Islet precursor cell (in vitro differentiated cells): ENCODE measurements around the gene ABCD4.
"Not testable (repeated sequence)": the region's sequence is repeated elsewhere in the genome, so short reads cannot be mapped to it uniquely, and the experiment has no call there.

Experiments
- DNase-seq: peaks from one replicate; pipeline ENCODE4 v3.0.0-alpha.2; 2018

ABCD4 gene

DNA sequence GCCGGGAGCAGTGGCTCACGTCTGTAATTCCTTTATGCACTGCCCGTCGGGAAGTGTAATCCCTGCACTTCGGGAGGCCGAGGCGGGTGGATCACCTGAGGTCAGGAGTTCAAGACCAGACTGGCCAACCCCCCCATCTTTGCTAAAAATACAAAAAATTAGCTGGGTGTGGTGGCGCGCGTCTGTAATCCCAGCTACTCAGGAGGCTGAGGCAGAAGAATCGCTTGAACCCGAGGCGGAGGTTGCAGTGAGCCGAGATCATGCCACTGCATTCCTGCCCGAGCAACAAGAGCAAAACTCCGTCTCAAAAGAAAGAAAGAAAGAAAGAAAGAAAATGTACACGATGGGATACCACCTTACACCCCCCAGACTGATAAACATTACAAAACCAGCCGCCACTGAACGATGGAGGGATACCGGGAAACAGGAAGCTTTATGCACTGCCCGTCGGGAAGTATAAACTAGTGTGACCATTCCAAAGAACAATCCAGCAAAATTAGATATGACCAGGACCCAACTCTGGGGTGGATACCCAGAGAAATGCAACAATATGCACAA lies 1.1 kb downstream of the ABCD4 start:
- no peak for DNase-seq

DNA sequence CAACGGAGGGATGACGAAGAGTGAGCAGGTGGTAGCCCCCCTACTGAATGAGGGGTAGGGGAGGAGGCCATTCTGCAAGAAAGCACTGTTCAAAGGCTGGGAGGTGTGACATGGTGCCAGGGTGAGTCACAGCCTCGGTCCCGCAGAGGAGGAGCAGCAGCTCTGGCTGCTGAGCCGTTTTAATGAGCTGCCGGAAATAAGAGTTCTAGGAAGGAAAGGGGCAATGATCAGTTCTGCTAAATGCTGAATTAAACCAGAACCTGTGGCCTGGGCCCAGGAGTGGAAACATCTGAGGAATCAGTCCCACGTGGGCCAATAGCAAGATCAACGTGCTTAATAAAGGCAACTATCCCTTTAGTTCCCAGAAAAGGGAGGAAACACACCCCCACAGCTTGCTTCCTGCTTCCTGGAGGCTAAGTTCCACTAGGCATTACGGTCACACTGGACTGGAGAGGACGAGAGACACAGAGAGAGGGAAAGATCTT lies 3.6 kb downstream of the ABCD4 start:
- no peak for DNase-seq

DNA sequence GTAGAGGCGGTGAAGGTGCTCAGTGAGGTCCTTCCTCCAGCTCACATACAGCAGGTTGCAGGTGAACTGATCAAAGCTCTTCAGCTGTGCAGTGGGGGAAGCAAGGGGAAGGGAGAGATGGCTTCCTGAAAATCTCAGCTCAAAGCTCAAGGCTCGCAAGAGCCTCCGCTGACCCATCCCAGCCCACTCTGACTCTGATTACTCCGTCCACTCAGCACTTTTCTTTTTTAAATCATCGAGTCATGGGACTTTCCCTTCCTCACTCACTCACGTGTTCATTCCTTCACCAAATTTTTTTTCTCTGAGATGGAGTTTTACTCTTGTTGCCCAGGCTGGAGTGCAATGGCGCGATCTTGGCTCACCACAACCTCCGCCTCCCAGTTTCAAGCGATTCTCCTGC lies 4.7 kb downstream of the ABCD4 start:
- no peak for DNase-seq

- no peak for DNase-seq
These were observed 6.7 kb downstream of the ABCD4 start for GRCh38 chr14:74296037-74296467.

DNA sequence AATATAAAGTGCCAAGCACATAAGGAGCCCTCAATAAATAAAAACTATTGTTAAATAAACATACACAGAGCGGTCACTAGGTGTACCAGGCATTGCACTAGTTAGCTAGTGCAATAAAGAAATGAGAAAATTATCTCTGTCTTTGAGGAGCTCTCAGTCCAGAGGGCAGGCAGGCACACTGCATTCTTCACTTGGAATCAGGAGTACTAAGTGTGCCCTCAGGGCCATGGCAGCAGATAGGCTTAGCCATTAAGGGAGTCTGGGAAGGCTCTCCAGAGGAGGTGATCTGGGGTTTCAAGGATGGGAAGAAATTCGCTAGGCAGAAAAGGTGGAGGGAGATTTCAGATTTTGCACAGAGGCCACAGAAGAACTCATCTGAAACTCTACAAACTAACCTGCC lies 9.1 kb downstream of the ABCD4 start:
- peak; percentile 90 for DNase-seq

DNA sequence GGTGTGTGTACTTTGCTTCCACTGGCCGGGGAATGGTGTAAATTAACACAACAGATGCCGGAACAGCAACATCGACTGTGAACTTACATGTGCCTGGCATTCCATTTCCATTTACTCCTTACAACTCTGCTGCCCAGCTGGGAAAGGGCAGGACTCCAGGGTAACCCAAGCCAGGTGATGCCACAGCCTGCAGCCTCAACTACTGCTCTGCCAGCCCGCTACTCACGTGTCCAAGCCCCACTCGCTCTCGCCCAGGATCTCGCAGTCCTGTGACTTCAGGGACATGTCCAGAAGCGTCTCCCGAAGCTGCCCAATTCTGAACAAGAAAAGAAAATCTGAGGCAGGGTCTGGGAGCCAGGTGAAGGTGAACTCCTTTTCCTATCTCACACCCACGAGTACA lies 10.7 kb downstream of the ABCD4 start:
- DNase-seq = no peak

GRCh38 chr14:74290415-74290814 lies 12.3 kb downstream of the ABCD4 start:
- DNase-seq = no peak

- no peak for DNase-seq
These were observed 12.9 kb downstream of the ABCD4 start for GRCh38 chr14:74289801-74290200.

DNA sequence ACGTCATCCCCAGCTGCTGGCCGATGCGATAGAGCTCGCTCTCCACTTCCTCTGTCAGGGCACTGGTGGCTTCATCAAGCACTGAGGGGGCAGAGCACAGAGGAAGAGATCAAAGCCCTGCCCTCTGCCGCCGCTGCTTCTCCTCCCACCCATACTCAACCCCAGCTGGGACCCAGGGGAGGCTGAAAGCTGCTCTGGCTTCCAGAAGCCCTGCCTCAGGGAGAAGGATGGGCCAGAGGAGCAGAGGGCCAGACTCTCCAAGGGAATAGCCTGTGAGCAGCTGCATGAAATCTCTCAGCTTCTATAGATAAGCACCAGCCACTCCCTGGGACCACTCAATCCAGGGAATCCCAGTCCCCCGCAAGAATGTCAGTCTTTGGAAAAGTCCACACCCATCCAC lies 16.0 kb downstream of the ABCD4 start:
- DNase-seq = no peak

DNA sequence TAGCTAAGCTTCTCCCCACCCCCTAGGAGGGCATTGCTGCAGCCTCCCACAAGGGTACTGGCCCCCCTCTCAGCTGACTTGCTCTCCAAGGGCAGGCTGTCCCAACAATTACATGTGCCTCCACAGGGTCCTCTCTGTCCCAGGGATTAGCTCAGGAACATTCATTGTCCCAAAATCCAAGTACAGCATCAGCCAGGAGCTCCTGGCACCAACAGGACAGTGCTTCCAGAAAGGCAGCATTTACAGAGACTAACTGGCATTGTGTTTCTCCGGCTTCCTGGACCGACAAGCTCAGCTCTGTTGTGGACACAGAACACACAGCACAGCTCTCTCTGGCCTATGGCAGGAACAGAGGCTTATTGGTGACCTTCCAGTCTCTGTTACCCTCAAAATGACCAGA lies 21.7 kb downstream of the ABCD4 start:
- DNase-seq = no peak

GRCh38 chr14:74278080-74278479 lies 24.7 kb downstream of the ABCD4 start:
- no peak for DNase-seq

- DNase-seq = no peak
These were observed 27.4 kb downstream of the ABCD4 start for GRCh38 chr14:74275241-74275841.

DNA sequence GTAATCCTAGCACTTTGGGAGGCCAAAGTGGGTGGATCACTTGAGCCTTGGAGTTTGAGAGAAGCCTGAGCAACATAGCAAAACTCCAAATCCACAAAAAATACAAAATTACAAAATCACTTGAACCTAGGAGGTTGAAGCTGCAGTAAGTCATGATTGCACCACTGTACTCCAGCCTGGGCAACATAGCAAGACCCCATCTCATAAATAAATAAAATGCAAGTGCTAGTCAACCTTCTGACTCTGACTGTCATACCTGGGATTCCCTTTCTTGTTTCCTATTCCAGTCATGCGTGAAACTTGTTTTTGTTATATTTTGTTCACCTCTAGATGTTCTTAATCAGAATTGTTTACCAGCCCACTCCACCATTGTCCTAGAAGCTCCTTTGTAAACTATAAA lies 31.4 kb downstream of the ABCD4 start:
- no peak for DNase-seq

DNA sequence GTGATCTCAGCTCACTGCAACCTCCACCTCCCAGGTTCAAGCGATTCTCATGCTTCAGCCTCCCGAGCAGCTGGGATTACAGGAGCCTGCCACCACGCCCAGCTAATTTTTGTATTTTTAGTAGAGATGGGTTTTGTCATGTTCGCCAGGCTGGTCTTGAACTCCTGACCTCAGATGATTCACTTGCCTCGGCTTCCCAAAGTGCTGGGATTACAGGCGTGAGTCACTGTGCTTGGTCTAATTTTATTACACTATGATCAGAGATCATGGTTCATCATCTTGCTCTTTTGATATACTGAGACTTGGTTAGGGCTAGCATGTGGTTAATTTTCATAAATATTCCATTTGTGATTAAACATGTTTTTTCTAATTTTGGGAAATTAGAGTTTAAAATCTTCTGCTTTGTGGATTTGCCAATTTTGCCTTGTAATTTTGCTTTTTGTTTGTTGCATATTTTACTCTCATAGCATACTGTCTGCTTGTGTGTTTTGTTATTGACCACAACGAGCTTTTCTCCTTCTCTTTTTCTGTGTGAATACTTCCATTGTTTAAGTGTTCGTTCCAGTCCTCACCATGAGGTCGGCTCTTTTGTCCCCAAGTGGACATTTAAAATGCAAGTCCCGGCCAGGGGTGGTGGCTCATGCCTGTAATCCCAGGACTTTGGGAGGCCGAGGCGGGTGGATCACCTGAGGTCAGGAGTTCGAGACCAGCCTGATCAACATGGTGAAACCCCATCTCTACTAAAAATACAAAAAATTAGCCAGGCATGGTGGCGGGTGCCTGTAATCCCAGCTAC lies 32.2 kb downstream of the ABCD4 start:
- not testable (repeated sequence) for DNase-seq

DNA sequence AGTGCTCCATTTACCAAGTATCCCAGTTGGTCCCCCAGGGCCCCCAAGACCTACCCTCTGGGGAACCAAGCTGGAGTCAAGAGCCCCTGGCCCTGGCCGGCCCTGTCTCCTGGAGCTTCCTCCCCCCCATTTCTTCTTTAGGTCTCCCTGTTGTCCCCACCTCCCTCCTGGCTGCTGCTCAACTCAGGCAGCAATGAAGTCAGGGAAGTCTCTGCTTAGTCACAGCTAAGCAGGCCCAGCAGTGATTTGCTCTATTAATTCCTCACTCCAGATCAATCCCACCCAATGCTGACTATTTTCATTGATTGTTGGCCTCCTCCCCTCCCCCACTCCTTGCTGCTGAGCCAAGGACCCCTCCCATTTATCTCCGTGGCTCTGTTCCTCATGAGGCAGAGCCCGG lies 35.1 kb downstream of the ABCD4 start:
- no peak for DNase-seq

GRCh38 chr14:74265301-74265965 lies 37.3 kb downstream of the ABCD4 start:
- DNase-seq = no peak

DNA sequence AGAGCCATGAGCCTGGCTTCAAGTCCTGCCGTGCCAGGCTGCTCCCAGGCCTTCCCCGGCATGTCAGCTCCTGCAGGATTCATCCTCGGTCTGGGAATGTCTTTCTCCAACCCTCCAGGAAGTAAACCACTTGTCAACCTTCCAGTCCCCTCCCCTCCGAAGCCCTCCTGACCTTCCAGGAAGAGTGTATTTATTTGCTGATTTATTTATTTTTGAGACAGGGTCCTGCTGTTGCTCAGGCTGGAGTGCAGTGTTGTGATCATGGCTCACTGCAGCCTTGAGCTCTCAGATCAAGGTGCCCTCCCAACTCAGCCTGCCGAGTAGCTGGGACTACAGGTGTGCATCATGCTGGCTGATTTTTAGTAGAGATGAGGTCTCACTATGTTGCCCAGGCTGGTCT lies 38.8 kb downstream of the ABCD4 start:
- no peak for DNase-seq

DNA sequence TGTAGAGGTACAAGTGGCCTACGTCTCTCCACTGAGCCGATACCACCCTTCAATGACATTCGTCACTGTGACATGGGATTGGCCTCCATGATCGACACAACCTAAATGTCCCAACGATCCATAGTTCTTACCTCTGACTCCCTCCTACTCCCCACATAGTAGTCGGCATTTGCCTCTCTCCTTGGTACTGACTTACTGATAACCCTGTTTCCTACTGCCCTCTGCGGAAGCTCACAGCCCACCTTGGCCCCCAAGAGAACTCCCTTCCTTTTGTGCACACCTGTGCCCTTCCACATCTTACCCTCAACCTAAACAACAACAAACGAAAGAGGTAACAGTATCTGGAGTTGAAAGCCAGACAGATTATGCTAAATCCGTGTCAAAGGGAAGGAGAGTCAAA lies 39.6 kb downstream of the ABCD4 start:
- no peak for DNase-seq

DNA sequence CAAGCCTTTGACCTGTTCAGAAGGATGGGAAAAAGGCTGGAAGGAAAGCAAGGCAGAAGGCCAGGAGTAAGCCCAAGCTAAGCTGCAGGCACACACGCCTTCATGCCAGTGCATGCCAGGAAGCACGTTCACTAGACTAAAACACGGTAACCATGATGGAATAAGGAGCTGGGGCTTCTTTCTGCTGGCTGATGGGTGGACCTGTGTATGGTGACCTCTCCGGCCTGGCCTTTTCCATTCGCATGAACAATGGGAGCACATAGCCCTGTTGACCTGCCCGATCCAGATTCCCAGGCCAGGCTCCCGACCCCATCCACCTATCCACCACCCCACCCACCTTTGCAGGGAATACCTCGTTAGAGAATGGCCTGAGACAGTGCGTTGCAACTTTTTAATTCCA lies 40.7 kb downstream of the ABCD4 start:
- no peak for DNase-seq

DNA sequence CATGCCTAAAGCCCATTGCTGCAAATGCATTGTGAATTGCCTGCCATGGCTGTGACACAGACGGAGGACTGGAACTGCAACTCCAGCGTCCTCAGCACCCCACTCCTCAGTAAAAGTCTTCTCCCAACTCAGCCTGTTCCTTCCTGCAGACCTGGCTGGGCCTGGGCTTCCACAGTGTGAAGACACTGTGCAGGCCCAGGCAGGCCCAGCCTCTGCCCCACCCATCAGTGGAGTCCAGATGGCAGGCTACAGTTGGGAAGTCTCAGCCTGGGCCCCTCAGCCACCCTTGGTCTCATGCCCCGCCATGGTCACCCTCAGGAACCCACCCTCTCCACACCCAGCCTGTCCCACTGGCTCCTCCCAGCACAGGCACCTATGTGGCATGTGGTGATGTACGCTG lies 41.4 kb downstream of the ABCD4 start:
- no peak for DNase-seq

- DNase-seq = no peak
These were observed 42.1 kb downstream of the ABCD4 start for GRCh38 chr14:74260525-74261233.

GRCh38 chr14:74259513-74259912 lies 43.2 kb downstream of the ABCD4 start:
- DNase-seq = no peak

DNA sequence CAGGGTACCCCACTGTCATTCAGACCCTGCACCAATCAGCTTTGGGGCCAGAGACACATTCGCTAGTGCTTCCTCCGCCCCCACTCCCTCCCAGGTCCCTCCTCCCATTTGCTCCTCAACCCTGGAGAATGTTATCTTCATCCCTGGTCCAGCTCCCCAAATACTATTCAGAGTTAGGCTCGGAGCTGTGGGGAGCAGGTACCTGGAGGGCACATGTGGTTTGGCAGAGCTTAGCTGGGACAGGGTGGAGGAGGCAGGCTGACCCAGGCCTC lies 44.0 kb downstream of the ABCD4 start:
- DNase-seq = no peak
